A549 (cell line): ENCODE data around the gene TPP2.

ENCODE experiments used
- EP300 ChIP-seq, 2 experiments: fragments of >200 bp; sonication (Bioruptor Twin); formaldehyde crosslinking; IDR thresholded peaks; 2 replicates in 1 of 2; 3 replicates in 1 of 2; pipeline ENCODE4 v1.6.1; 2016 to 2017
- FOXS1 ChIP-seq: fragments of 250-450 bp; sonication (Bioruptor Pico); IDR thresholded peaks from 2 replicates; pipeline ENCODE4 v1.5.0; 2020; ENCODE audit warnings: mild to moderate bottlenecking, moderate library complexity
- KDM1A ChIP-seq: fragments of 200-600 bp; sonication (generic); IDR thresholded peaks from 2 replicates; pipeline ENCODE4 v1.6.1; 2016; ENCODE audit warnings: low read depth, mild to moderate bottlenecking
- PHF8 ChIP-seq: fragments of 200-600 bp; sonication (generic); IDR thresholded peaks from 2 replicates; pipeline ENCODE4 v1.6.1; 2016; ENCODE audit warnings: low read depth, mild to moderate bottlenecking, antibody characterized with exemption, moderate library complexity, borderline replicate concordance
- POLR2A ChIP-seq: IDR thresholded peaks from 2 replicates; pipeline ENCODE4 v1.6.1; 2012; ENCODE audit warnings: mild to moderate bottlenecking, low read length
- RCOR1 ChIP-seq: fragments of 150-350 bp; IDR thresholded peaks from 2 replicates; pipeline ENCODE4 v1.6.1; 2014; ENCODE audit warnings: antibody characterized with exemption, low read length, low read depth
- TP53 ChIP-seq: fragments of 250-450 bp; sonication (Bioruptor Pico); IDR thresholded peaks from 2 replicates; pipeline ENCODE4 v1.5.0; 2021; ENCODE audit warnings: mild to moderate bottlenecking, moderate library complexity
- TF ChIP-seq, protein P1 (sequence below): fragments of >200 bp; sonication (Bioruptor Twin); formaldehyde crosslinking; IDR thresholded peaks from 3 replicates; pipeline ENCODE4 v1.5.1; 2016

DNA sequence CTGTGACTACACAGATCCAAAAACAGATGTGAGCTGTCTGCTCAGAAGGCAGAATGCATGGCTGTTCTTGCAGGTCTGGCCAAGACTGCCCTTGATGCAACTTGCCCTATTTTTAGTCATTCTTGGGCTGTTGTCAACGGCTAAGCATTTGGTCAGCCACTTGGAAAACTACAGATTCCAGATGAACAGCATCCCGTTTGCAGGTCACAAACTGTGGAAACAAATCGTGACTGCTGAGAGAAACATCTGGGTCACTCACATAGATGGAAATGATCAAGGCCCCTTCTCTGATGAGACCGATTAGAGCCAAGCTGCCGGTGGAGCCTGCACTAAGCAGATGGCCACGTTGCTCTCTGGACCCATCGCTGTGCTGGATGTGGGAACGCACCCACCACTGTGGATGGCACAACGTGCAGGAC lies 113.5 kb downstream of the TPP2 start:
- TF ChIP-seq, protein P1, sequence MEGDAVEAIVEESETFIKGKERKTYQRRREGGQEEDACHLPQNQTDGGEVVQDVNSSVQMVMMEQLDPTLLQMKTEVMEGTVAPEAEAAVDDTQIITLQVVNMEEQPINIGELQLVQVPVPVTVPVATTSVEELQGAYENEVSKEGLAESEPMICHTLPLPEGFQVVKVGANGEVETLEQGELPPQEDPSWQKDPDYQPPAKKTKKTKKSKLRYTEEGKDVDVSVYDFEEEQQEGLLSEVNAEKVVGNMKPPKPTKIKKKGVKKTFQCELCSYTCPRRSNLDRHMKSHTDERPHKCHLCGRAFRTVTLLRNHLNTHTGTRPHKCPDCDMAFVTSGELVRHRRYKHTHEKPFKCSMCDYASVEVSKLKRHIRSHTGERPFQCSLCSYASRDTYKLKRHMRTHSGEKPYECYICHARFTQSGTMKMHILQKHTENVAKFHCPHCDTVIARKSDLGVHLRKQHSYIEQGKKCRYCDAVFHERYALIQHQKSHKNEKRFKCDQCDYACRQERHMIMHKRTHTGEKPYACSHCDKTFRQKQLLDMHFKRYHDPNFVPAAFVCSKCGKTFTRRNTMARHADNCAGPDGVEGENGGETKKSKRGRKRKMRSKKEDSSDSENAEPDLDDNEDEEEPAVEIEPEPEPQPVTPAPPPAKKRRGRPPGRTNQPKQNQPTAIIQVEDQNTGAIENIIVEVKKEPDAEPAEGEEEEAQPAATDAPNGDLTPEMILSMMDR = no peak
- TF ChIP-seq PHF8 = no peak
- TF ChIP-seq RCOR1 = no peak
- TF ChIP-seq EP300 (IDR thresholded peaks at IDR 0.05) = no peak
- no peak for TF ChIP-seq POLR2A
- TF ChIP-seq TP53 (CRISPR knock-in tag) = no peak
- no peak for TF ChIP-seq FOXS1 (CRISPR knock-in tag)
- no peak for TF ChIP-seq KDM1A
